ENCODE data around the gene CORO2A.

GRCh38 chr9:98084396-98084795 lies 108.0 kb downstream of the CORO2A start:
- TF ChIP-seq CTCF (IDR thresholded peaks at IDR 0.05; ENCODE audit: borderline replicate concordance, extremely low read depth, low read length, poor library complexity, severe bottlenecking): no peak
- TF ChIP-seq EZH2 (IDR thresholded peaks at IDR 0.05; ENCODE audit: borderline replicate concordance, low read depth, low read length, severe bottlenecking): no peak
